K562 (cell line): ENCODE measurements around the gene WDR13. TPM values are rescaled to one million over a fixed set of nuclear protein-coding genes. Genes with fewer than 3 reads are reported as not detected.
A peak's percentile ranks its signal among the peaks of the same experiment; 100 is the strongest.

Source experiments
- ATF2 ChIP-seq: sonication (generic); formaldehyde crosslinking; IDR thresholded peaks from 2 replicates; pipeline ENCODE4 v1.8.1; 2022; ENCODE audit warnings: missing genetic modification reagents
- CBFB ChIP-seq: sonication (generic); formaldehyde crosslinking; IDR thresholded peaks from 2 replicates; pipeline ENCODE4 v1.4.0; 2020; ENCODE audit warnings: mild to moderate bottlenecking, missing genetic modification reagents
- LCOR ChIP-seq: sonication (generic); formaldehyde crosslinking; IDR thresholded peaks from 2 replicates; pipeline ENCODE4 v1.8.0; 2022; ENCODE audit warnings: mild to moderate bottlenecking, missing genetic modification reagents
- MEF2A ChIP-seq: IDR thresholded peaks from 2 replicates; pipeline ENCODE4 v1.6.1; 2011; ENCODE audit warnings: low read depth, mild to moderate bottlenecking, low read length, moderate library complexity; ENCODE audit not compliant: control insufficient read depth
- SMAD2 ChIP-seq: fragments of 150-350 bp; IDR thresholded peaks from 2 replicates; pipeline ENCODE4 v1.6.1; 2014; ENCODE audit warnings: low read depth, mild to moderate bottlenecking, low read length
- SPI1 ChIP-seq: IDR thresholded peaks from 2 replicates; pipeline ENCODE4 v1.6.1; 2011; ENCODE audit warnings: low read depth, low read length, control low read depth, borderline replicate concordance
- TAF9B ChIP-seq: fragments of 450-650 bp; IDR thresholded peaks from 2 replicates; pipeline ENCODE4 v1.6.1; 2018; ENCODE audit warnings: mild to moderate bottlenecking; ENCODE audit not compliant: partially characterized antibody
- U2AF2 ChIP-seq: fragments of 200-400 bp; formaldehyde crosslinking; optimal IDR thresholded peaks from 2 replicates; pipeline ENCODE3; 2017; ENCODE audit warnings: low read depth, mild to moderate bottlenecking, low read length
- ZNF140 ChIP-seq: fragments of 250-450 bp; sonication (Bioruptor Pico); IDR thresholded peaks from 2 replicates; pipeline ENCODE4 v1.8.0; 2021; ENCODE audit warnings: moderate library complexity, mild to moderate bottlenecking, inconsistent platforms
- ZSCAN29 ChIP-seq: fragments of 450-650 bp; IDR thresholded peaks from 2 replicates; pipeline ENCODE4 v1.6.1; 2017
- polyA plus RNA-seq, 8 experiments: library from polyadenylated mRNA; depleted of rRNA in 4 of 8; stranded (reverse) in 5 of 8; unstranded in 3 of 8; fragments of >200 nt; fragmentation: Nextera tagmentation in 2 of 8; fragmentation: Illumina TruSeq in 1 of 8; extraction: Ambion mirVana in 2 of 8; extraction: Trizol in 1 of 8; gene quantifications; 2 replicates each; pipeline versions ENCODE4 v1.2.1 to v1.2.3, GENCODE V29; 2011 to 2014; ENCODE audit warnings: inconsistent platforms in 1 of 8, missing spikeins in 1 of 8
- total RNA-seq, 7 experiments: library from RNA; depleted of rRNA in 6 of 7; stranded (reverse); fragments of >200 nt in 6 of 7; fragmentation: Illumina TruSeq in 2 of 7; extraction: Trizol in 2 of 7; gene quantifications; 2 replicates each; pipeline versions ENCODE4 v1.2.1 to v1.2.3, GENCODE V29; 2011 to 2021; ENCODE audit warnings: low replicate concordance in 1 of 7
- TF ChIP-seq, protein P1 (sequence below): fragments of 150-350 bp; conservative IDR thresholded peaks from 2 replicates; pipeline ENCODE4 v1.6.1; 2014; ENCODE audit warnings: low read length
- TF ChIP-seq, protein P2 (sequence below), 2 experiments: fragments of 450-650 bp in 1 of 2; IDR thresholded peaks; 2 replicates each; pipeline ENCODE4 v1.6.1; 2011 to 2017; ENCODE audit warnings: low read depth in 2 of 2, antibody characterized with exemption in 1 of 2, borderline replicate concordance in 1 of 2, low read length in 1 of 2, mild to moderate bottlenecking in 1 of 2, mixed read lengths in 1 of 2; ENCODE audit not compliant: control insufficient read depth in 1 of 2
- TF ChIP-seq, protein P3 (sequence below): fragments of 450-650 bp; IDR thresholded peaks from 2 replicates; pipeline ENCODE4 v1.7.1; 2018; ENCODE audit warnings: mild to moderate bottlenecking, low read depth; ENCODE audit not compliant: partially characterized antibody
- TF ChIP-seq, protein P4 (sequence below): fragments of 450-650 bp; IDR thresholded peaks from 2 replicates; pipeline ENCODE4 v1.6.1; 2016; ENCODE audit warnings: low read depth, mild to moderate bottlenecking, moderate library complexity
- TF ChIP-seq, protein P5 (sequence below): IDR thresholded peaks from 2 replicates; pipeline ENCODE4 v1.6.1; 2014; ENCODE audit warnings: antibody characterized with exemption

WDR13 gene
- total and polyA plus RNA-seq, 9 of the 15 experiments (the other 6 are each of a cell fraction or from before 2014, with no cell fraction given), result 7.4 to 70.5 (median 31.4) TPM

DNA sequence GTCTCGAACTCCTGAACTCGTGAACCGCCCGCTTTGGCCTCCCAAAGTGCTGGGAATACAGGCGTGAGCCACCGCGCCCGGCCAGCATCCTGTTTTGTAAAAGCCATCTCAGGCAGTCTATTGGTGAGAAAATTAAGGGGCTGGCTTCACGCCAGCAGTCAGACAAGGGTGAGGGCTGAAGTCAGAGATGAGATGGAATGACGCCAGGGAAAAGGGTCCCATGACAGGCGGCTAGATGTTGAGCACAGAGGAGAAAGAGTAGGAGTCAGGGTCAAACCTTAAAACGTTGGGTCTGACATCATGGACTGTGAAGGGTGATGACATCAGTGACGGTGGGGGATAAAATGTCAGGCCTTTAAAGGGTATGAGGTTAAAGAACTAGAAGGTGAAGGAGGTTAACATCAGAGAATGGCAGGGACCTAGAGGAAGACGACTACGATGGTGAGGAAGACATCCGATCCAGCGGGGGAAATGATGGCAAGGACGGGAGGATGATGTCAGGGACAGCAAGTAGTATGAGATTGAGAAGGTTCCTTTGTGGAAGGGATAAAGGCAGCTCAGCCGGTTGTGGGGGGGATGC is 23.5 kb upstream of the WDR13 start (continued):
- TF ChIP-seq, protein P1, sequence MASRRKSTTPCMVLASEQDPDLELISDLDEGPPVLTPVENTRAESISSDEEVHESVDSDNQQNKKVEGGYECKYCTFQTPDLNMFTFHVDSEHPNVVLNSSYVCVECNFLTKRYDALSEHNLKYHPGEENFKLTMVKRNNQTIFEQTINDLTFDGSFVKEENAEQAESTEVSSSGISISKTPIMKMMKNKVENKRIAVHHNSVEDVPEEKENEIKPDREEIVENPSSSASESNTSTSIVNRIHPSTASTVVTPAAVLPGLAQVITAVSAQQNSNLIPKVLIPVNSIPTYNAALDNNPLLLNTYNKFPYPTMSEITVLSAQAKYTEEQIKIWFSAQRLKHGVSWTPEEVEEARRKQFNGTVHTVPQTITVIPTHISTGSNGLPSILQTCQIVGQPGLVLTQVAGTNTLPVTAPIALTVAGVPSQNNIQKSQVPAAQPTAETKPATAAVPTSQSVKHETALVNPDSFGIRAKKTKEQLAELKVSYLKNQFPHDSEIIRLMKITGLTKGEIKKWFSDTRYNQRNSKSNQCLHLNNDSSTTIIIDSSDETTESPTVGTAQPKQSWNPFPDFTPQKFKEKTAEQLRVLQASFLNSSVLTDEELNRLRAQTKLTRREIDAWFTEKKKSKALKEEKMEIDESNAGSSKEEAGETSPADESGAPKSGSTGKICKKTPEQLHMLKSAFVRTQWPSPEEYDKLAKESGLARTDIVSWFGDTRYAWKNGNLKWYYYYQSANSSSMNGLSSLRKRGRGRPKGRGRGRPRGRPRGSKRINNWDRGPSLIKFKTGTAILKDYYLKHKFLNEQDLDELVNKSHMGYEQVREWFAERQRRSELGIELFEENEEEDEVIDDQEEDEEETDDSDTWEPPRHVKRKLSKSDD, result no peak
- no peak for TF ChIP-seq U2AF2
- TF ChIP-seq CBFB (CRISPR knock-in tag), result no peak
- TF ChIP-seq, protein P2, sequence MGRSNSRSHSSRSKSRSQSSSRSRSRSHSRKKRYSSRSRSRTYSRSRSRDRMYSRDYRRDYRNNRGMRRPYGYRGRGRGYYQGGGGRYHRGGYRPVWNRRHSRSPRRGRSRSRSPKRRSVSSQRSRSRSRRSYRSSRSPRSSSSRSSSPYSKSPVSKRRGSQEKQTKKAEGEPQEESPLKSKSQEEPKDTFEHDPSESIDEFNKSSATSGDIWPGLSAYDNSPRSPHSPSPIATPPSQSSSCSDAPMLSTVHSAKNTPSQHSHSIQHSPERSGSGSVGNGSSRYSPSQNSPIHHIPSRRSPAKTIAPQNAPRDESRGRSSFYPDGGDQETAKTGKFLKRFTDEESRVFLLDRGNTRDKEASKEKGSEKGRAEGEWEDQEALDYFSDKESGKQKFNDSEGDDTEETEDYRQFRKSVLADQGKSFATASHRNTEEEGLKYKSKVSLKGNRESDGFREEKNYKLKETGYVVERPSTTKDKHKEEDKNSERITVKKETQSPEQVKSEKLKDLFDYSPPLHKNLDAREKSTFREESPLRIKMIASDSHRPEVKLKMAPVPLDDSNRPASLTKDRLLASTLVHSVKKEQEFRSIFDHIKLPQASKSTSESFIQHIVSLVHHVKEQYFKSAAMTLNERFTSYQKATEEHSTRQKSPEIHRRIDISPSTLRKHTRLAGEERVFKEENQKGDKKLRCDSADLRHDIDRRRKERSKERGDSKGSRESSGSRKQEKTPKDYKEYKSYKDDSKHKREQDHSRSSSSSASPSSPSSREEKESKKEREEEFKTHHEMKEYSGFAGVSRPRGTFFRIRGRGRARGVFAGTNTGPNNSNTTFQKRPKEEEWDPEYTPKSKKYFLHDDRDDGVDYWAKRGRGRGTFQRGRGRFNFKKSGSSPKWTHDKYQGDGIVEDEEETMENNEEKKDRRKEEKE (IDR thresholded peaks at IDR 0.05; ENCODE audit: borderline replicate concordance in 1 of 2, control insufficient read depth in 1 of 2, low read depth in 2 of 2, low read length in 1 of 2), result no peak; a peak in 1 of 4 replicates
- peak; percentile 54; the same call in 1 of the 2 replicates for TF ChIP-seq LCOR
- TF ChIP-seq, protein P3, sequence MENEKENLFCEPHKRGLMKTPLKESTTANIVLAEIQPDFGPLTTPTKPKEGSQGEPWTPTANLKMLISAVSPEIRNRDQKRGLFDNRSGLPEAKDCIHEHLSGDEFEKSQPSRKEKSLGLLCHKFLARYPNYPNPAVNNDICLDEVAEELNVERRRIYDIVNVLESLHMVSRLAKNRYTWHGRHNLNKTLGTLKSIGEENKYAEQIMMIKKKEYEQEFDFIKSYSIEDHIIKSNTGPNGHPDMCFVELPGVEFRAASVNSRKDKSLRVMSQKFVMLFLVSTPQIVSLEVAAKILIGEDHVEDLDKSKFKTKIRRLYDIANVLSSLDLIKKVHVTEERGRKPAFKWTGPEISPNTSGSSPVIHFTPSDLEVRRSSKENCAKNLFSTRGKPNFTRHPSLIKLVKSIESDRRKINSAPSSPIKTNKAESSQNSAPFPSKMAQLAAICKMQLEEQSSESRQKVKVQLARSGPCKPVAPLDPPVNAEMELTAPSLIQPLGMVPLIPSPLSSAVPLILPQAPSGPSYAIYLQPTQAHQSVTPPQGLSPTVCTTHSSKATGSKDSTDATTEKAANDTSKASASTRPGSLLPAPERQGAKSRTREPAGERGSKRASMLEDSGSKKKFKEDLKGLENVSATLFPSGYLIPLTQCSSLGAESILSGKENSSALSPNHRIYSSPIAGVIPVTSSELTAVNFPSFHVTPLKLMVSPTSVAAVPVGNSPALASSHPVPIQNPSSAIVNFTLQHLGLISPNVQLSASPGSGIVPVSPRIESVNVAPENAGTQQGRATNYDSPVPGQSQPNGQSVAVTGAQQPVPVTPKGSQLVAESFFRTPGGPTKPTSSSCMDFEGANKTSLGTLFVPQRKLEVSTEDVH, result no peak
- TF ChIP-seq MEF2A, result no peak
- no peak for TF ChIP-seq ZNF140 (CRISPR knock-in tag)
- TF ChIP-seq ATF2, result 0 out of 2 replicates have a peak, but pooled peaks have one; percentile 55
- no peak for TF ChIP-seq ZSCAN29
- TF ChIP-seq SPI1, result no peak
- peak; percentile 98 for TF ChIP-seq TAF9B
- TF ChIP-seq SMAD2, result no peak
- TF ChIP-seq, protein P4, sequence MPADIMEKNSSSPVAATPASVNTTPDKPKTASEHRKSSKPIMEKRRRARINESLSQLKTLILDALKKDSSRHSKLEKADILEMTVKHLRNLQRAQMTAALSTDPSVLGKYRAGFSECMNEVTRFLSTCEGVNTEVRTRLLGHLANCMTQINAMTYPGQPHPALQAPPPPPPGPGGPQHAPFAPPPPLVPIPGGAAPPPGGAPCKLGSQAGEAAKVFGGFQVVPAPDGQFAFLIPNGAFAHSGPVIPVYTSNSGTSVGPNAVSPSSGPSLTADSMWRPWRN, result no peak
- TF ChIP-seq, protein P5, sequence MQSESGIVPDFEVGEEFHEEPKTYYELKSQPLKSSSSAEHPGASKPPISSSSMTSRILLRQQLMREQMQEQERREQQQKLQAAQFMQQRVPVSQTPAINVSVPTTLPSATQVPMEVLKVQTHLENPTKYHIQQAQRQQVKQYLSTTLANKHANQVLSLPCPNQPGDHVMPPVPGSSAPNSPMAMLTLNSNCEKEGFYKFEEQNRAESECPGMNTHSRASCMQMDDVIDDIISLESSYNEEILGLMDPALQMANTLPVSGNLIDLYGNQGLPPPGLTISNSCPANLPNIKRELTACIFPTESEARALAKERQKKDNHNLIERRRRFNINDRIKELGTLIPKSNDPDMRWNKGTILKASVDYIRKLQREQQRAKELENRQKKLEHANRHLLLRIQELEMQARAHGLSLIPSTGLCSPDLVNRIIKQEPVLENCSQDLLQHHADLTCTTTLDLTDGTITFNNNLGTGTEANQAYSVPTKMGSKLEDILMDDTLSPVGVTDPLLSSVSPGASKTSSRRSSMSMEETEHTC, result no peak
